ENCODE measurements around the gene ZNF283.
A peak's percentile ranks its signal among the peaks of the same experiment; 100 is the strongest.

Gene ZNF283

DNA sequence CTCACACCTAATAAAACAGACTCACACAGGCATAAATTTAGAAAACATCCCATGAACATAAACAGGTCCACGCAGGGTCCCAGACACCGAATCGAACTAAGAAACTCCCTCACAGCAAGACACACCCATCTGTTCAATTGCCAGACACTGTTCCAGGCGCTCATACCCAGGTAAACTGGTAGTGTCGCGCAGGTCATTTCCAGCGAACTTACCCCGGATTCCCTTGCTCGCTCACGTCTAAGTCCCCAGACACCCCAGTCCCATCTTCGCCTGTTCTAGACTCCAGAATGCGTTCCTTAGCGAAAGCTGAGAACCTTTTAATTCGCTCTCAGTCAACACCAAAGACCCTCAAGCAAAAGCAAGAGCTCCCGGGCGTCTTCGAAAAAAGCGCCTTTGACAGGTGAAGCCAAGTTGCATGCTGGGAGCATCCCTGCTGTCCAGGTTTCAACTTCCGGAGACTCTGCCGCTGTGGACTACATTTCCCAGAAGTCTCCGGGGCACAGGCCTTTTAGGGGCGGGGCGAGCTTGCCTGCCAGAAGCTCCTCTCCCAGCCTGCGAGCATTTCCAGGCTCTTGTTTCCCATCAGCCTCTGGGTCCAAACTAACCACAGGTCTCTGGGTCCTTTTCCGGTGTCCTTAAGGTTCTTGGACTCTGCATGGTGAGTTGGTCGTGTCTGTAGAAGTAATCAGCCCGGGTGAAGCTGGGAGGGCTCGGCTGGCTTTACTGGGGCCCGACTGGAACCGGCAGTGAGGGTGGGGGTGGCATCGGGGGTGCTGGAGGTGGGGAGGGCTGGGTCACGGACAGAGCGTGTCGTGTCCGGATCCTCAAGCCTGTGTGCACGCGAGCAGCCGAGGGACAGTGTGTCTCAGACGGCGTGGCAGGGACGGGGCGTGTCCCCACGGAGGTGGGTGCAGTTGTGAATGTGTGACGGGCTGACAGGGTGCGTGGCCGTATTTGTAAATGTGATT, at the start of gene ZNF283:
Gene ZNF283, plus strand, starts transcription at position 535 of the 968 bp plus-strand sequence. CDS start 6,184 bp downstream, outside the sequence.
- H3K9ac ChIP-seq (ENCODE audit: low read depth, low read length) = peak within 1 kb of the TSS; percentile 51; the same call in 1 of the 2 replicates
- no peaks in the 10 kb centered on the region for H3K4me1 ChIP-seq (ENCODE audit: control insufficient read depth, insufficient read depth, low read length)
- H3K36me3 ChIP-seq (ENCODE audit: control insufficient read depth, insufficient read depth, low read length) = peaks cover 11% of the 10 kb centered on the region
- peak within 1 kb of the TSS; percentile 81 for H3K4me3 ChIP-seq (ENCODE audit: low read depth, low read length)
- no peak within 1 kb of the TSS for H3K27ac ChIP-seq (ENCODE audit: low read depth, low read length)
- H3K27me3 ChIP-seq (ENCODE audit: control insufficient read depth, insufficient read depth, low read length) = peaks cover 3% of the 10 kb centered on the region; the same call in 1 of the 2 replicates
- 0 out of 2 replicates have a peak, but pooled peaks cover 6% of the 10 kb centered on the region for H3K9me3 ChIP-seq (ENCODE audit: control insufficient read depth, insufficient read depth, low read length)

DNA sequence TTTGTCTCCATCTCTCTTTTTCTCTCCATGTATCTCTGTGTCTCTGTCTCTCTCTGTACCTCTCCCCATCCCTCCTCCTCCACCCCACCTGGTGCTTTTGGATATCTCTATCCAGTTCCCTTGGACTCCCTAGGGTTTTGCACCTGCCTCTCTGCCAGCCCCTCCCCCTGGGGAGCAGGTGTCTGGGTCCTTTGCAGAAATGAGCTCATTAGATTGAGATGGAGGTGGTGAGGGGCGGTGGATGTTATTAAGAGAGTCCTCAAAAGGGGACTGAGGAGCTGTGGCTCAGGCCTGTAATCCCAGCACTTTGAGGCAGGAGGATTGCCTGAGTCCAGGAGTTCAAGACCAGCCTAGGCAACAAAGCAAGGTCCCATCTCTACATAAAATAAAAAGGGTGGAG, 48.5 kb upstream of the ZNF283 start:
- peaks cover 19% of the 10 kb centered on the region for H3K27me3 ChIP-seq (ENCODE audit: control insufficient read depth, insufficient read depth, low read length)
- H3K4me1 ChIP-seq (ENCODE audit: control insufficient read depth, insufficient read depth, low read length) = peaks cover 26% of the 10 kb centered on the region
- H3K36me3 ChIP-seq (ENCODE audit: control insufficient read depth, insufficient read depth, low read length) = no peaks in the 10 kb centered on the region
- H3K4me3 ChIP-seq (ENCODE audit: low read depth, low read length) = no peak overlapping the region
- no peaks in the 10 kb centered on the region for H3K9me3 ChIP-seq (ENCODE audit: control insufficient read depth, insufficient read depth, low read length)
- no peak overlapping the region for H3K27ac ChIP-seq (ENCODE audit: low read depth, low read length)
- no peak overlapping the region for H3K9ac ChIP-seq (ENCODE audit: low read depth, low read length)

DNA sequence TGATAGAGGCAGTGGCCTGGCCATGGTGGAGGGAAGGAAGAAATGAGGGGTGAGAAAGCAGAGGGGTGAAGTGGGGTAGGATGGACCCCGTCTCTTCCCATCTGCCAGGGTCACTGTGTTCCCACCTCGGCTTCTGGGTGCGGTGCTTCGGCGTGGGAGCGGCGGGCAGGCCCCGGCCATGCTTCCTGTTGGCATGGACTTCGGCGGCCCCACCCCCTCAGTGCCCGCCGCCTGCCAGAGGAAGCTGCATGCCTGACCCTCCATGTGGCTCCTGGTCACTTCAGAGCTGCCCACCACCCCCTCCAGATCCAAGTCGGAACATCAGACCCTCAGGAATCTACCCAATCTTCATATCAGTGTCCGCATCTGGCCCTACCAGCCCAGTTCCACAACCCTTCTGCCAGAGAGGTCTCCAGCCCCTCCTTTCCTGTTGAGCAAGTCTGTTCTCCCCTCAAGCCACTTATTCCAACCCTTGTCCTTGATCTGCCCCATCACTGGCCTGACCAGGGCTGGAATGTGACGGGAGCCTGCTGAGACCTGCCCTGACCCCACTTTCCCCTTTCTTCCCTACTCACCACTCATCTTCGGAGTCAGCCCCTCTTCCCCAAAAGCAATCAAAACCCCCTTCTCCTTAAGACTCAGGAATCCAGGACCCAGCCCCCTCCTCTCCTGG, 47.8 kb upstream of the ZNF283 start:
- no peaks in the 10 kb centered on the region for H3K9me3 ChIP-seq (ENCODE audit: control insufficient read depth, insufficient read depth, low read length)
- H3K4me3 ChIP-seq (ENCODE audit: low read depth, low read length) = no peak overlapping the region
- H3K36me3 ChIP-seq (ENCODE audit: control insufficient read depth, insufficient read depth, low read length) = no peaks in the 10 kb centered on the region
- peaks cover 21% of the 10 kb centered on the region for H3K4me1 ChIP-seq (ENCODE audit: control insufficient read depth, insufficient read depth, low read length)
- peaks cover 13% of the 10 kb centered on the region for H3K27me3 ChIP-seq (ENCODE audit: control insufficient read depth, insufficient read depth, low read length)
- H3K27ac ChIP-seq (ENCODE audit: low read depth, low read length) = no peak overlapping the region
- H3K9ac ChIP-seq (ENCODE audit: low read depth, low read length) = no peak overlapping the region

DNA sequence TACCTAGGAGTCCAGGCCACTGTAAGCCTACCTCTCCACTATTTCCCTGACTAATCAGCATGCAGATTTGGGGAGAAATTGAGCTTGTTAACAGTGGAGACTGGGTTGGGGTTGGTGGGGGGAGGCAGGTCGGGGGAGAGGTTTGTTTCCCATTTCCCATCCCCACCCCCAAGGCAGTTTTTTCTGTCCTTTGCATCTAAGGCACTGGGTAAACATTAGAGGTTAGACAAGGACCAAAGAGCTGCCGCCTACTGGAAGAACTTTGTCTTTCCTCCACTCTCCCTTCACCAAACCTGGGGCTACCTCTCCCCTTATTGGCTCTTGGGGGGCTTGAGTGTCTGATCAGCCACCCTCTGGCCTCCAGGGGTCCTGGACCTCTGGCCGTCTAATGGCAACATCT, 47.3 kb upstream of the ZNF283 start:
- no peaks in the 10 kb centered on the region for H3K9me3 ChIP-seq (ENCODE audit: control insufficient read depth, insufficient read depth, low read length)
- no peak overlapping the region for H3K27ac ChIP-seq (ENCODE audit: low read depth, low read length)
- H3K36me3 ChIP-seq (ENCODE audit: control insufficient read depth, insufficient read depth, low read length) = no peaks in the 10 kb centered on the region
- H3K27me3 ChIP-seq (ENCODE audit: control insufficient read depth, insufficient read depth, low read length) = peaks cover 9% of the 10 kb centered on the region
- H3K4me3 ChIP-seq (ENCODE audit: low read depth, low read length) = no peak overlapping the region
- no peak overlapping the region for H3K9ac ChIP-seq (ENCODE audit: low read depth, low read length)
- peaks cover 21% of the 10 kb centered on the region for H3K4me1 ChIP-seq (ENCODE audit: control insufficient read depth, insufficient read depth, low read length)

- Histone ChIP-seq H3K9me3 (ENCODE audit: control insufficient read depth, insufficient read depth, low read length) (no peaks in the 10 kb centered on the region), H3K4me3 (ENCODE audit: low read depth, low read length) (no peak within 1 kb of the TSS), H3K27ac (ENCODE audit: low read depth, low read length) (no peak within 1 kb of the TSS), H3K27me3 (ENCODE audit: control insufficient read depth, insufficient read depth, low read length) (no peaks in the 10 kb centered on the region), H3K9ac (ENCODE audit: low read depth, low read length) (no peak within 1 kb of the TSS), H3K36me3 (ENCODE audit: control insufficient read depth, insufficient read depth, low read length) (no peaks in the 10 kb centered on the region), H3K4me1 (ENCODE audit: control insufficient read depth, insufficient read depth, low read length) (peaks cover 21% of the 10 kb centered on the region)
These were observed 46.2 kb upstream of the ZNF283 start, which contains the start of gene KCNN4 for GRCh38 chr19:43780706-43781525. TSS of gene KCNN4 (minus strand) at chr19:43780973. CDS start at chr19:43780861, 112 bp downstream.

DNA sequence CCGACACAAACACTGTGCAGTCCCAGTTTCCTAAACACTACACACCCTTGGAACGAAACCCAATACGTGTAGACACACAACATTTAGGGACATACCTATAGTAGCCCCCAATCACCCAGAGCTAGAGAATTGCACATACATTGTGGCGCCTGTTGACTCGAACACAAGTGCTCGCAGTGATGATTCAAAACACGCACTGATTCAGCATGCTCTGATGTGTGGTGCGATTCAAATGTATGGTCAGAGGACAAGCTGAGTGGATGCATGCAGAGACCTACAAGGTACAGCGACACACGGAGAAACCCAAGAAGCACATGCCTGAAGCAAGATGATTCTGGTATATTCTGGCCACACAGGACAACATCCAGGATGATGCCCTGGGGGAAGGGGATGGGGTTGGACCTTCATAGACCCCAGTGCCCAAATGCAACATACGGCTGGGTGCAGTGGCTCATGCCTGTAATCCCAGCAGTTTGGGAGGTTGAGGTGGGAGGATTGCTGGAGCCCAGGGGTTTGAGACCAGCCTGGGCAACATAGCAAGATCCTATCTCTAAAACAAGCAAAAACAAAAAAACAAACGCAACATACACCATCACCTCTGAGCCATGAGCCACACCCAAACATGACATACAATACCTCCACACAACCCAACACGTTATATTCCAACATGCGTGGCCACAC, 45.4 kb upstream of the ZNF283 start:
- no peak overlapping the region for H3K27ac ChIP-seq (ENCODE audit: low read depth, low read length)
- no peak overlapping the region for H3K4me3 ChIP-seq (ENCODE audit: low read depth, low read length)
- H3K27me3 ChIP-seq (ENCODE audit: control insufficient read depth, insufficient read depth, low read length) = no peaks in the 10 kb centered on the region
- no peaks in the 10 kb centered on the region for H3K9me3 ChIP-seq (ENCODE audit: control insufficient read depth, insufficient read depth, low read length)
- H3K9ac ChIP-seq (ENCODE audit: low read depth, low read length) = no peak overlapping the region
- peaks cover 21% of the 10 kb centered on the region for H3K4me1 ChIP-seq (ENCODE audit: control insufficient read depth, insufficient read depth, low read length)
- no peaks in the 10 kb centered on the region for H3K36me3 ChIP-seq (ENCODE audit: control insufficient read depth, insufficient read depth, low read length)

DNA sequence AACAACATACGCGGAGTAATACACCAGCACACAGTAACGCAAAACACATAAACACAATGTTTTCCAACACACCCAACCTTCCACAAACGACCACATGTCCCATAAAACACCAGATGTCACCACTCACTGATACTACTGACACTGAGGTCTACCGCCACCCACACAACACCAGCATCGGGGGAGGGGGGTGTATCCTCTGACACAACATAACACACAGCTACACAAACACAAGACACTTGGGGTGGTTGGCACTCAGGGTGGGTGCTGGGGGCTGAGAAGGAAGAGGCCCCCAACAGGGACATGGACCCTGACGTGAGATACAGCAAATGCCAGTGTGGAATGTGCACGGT, 44.8 kb upstream of the ZNF283 start:
- Histone ChIP-seq H3K27ac (ENCODE audit: low read depth, low read length) (no peak overlapping the region), H3K36me3 (ENCODE audit: control insufficient read depth, insufficient read depth, low read length) (no peaks in the 10 kb centered on the region), H3K4me1 (ENCODE audit: control insufficient read depth, insufficient read depth, low read length) (peaks cover 17% of the 10 kb centered on the region), H3K9me3 (ENCODE audit: control insufficient read depth, insufficient read depth, low read length) (no peaks in the 10 kb centered on the region), H3K9ac (ENCODE audit: low read depth, low read length) (no peak overlapping the region), H3K4me3 (ENCODE audit: low read depth, low read length) (no peak overlapping the region), H3K27me3 (ENCODE audit: control insufficient read depth, insufficient read depth, low read length) (no peaks in the 10 kb centered on the region)

GRCh38 chr19:43782689-43783231, 44.4 kb upstream of the ZNF283 start:
- H3K4me3 ChIP-seq (ENCODE audit: low read depth, low read length) = no peak overlapping the region
- no peak overlapping the region for H3K27ac ChIP-seq (ENCODE audit: low read depth, low read length)
- no peaks in the 10 kb centered on the region for H3K36me3 ChIP-seq (ENCODE audit: control insufficient read depth, insufficient read depth, low read length)
- H3K9me3 ChIP-seq (ENCODE audit: control insufficient read depth, insufficient read depth, low read length) = no peaks in the 10 kb centered on the region
- H3K4me1 ChIP-seq (ENCODE audit: control insufficient read depth, insufficient read depth, low read length) = peaks cover 12% of the 10 kb centered on the region
- no peak overlapping the region for H3K9ac ChIP-seq (ENCODE audit: low read depth, low read length)
- H3K27me3 ChIP-seq (ENCODE audit: control insufficient read depth, insufficient read depth, low read length) = no peaks in the 10 kb centered on the region

DNA sequence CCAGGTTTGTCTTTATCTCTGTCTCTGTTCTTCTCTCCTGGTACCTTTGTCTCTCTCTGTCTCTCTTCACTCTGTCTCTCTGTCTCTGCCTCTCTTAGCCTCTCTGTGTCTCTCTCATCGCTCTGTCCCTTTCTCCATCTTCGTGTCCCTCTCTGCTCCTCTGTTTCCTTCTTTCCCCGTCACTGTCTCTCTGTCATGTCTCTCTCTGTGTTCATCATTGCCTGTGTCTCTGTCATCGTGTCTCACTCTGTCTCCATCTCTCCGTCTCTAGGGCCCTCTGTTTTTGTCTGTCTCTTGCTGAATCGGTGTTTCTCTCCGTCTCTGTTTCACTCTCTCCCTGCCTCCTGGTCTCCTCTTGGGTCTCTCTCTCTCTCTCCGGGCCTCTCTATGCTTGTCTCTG, 43.5 kb upstream of the ZNF283 start:
- no peak overlapping the region for H3K27ac ChIP-seq (ENCODE audit: low read depth, low read length)
- H3K4me3 ChIP-seq (ENCODE audit: low read depth, low read length) = no peak overlapping the region
- no peak overlapping the region for H3K9ac ChIP-seq (ENCODE audit: low read depth, low read length)

More for the DNA sequence above, 43.5 kb upstream of the ZNF283 start:
- Histone ChIP-seq H3K36me3 (ENCODE audit: control insufficient read depth, insufficient read depth, low read length) (no peaks in the 10 kb centered on the region), H3K27me3 (ENCODE audit: control insufficient read depth, insufficient read depth, low read length) (no peaks in the 10 kb centered on the region), H3K9me3 (ENCODE audit: control insufficient read depth, insufficient read depth, low read length) (no peaks in the 10 kb centered on the region), H3K4me1 (ENCODE audit: control insufficient read depth, insufficient read depth, low read length) (peaks cover 9% of the 10 kb centered on the region)
